Suprapubic skin (tissue), 4 donors: ENCODE measurements around the gene FADD. TPM values are rescaled to one million over a fixed set of nuclear protein-coding genes. Genes with fewer than 3 reads are reported as not detected.
A peak's percentile ranks its signal among the peaks of the same experiment; 100 is the strongest.

Source experiments
- DNase-seq, 2 donors: peaks; one replicate each; pipeline ENCODE4 v3.0.0-alpha.2; 2019; ENCODE audit warnings: low spot score in 2 of 2
- H3K27ac ChIP-seq: fragments of 200-600 bp; sonication (generic); one replicate; pipeline ENCODE4 v1.5.1; 2019
- H3K27me3 ChIP-seq: fragments of 200-600 bp; sonication (generic); one replicate; pipeline ENCODE4 v1.5.1; 2019
- H3K36me3 ChIP-seq: fragments of 200-600 bp; sonication (generic); one replicate; pipeline ENCODE4 v1.5.1; 2019
- H3K4me1 ChIP-seq: fragments of 200-600 bp; sonication (generic); one replicate; pipeline ENCODE4 v1.5.1; 2019
- H3K4me3 ChIP-seq: fragments of 200-600 bp; sonication (generic); one replicate; pipeline ENCODE4 v1.5.1; 2019; ENCODE audit warnings: mild to moderate bottlenecking
- H3K9me3 ChIP-seq: fragments of 200-600 bp; sonication (generic); one replicate; pipeline ENCODE4 v1.5.1; 2019
- EP300 ChIP-seq: sonication (generic); formaldehyde crosslinking; IDR thresholded peaks from one replicate; pipeline ENCODE4 v1.6.1; 2017; ENCODE audit warnings: antibody characterized with exemption
- POLR2A ChIP-seq, 2 donors: fragments of 450-650 bp; IDR thresholded peaks; one replicate each; pipeline ENCODE4 v1.6.1; 2017; ENCODE audit warnings: antibody characterized with exemption in 2 of 2, mild to moderate bottlenecking in 2 of 2, moderate library complexity in 2 of 2
- POLR2AphosphoS5 ChIP-seq, 3 donors: sonication (generic); formaldehyde crosslinking; IDR thresholded peaks; one replicate each; pipeline ENCODE4 v1.6.1; 2017; ENCODE audit warnings: antibody characterized with exemption in 3 of 3
- WGBS: methylation state at CpG from one replicate; pipeline ENCODE4 v1.1.5; 2018; 5-methylcytosine and 5-hydroxymethylcytosine counted together
- total RNA-seq, 4 donors: library from RNA; depleted of rRNA; stranded (reverse); fragments of >200 nt; gene quantifications; one replicate each; pipeline ENCODE4 v1.1.0, GENCODE V29; 2016
- TF ChIP-seq, protein P1 (sequence below), 2 donors: fragments of 200-600 bp in 1 of 2; fragments of 450-650 bp in 1 of 2; sonication (generic) in 1 of 2; IDR thresholded peaks; one replicate each; pipeline ENCODE4 v1.5.1; 2016 to 2019; ENCODE audit warnings: antibody characterized with exemption in 2 of 2, mild to moderate bottlenecking in 1 of 2, moderate library complexity in 1 of 2

The FADD gene
- total RNA-seq, 4 donors from 2014 or later: 12.3 to 29.3 (median 18.1) TPM

DNA sequence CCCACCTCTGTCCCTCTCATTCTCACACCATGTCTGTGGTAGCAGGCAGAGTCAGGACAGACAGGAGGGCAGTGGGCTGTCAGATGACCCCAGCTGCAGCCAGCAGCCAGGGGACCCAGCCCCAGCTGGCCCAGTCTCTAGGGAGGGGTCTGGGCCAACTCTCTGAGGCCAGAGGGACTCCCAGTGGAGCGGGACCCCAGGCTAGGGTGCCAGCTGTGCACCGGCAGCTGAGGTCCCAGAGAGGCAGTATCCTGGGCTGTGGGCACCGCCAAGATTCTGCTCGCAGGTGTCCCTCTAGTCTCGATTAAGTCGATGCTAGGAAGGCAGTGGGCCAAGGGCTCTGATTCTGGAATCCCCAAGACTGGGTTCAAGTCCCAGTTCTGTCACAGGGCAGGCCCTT, 16.7 kb upstream of the FADD start:
- H3K27ac ChIP-seq: no peak overlapping the region

DNA sequence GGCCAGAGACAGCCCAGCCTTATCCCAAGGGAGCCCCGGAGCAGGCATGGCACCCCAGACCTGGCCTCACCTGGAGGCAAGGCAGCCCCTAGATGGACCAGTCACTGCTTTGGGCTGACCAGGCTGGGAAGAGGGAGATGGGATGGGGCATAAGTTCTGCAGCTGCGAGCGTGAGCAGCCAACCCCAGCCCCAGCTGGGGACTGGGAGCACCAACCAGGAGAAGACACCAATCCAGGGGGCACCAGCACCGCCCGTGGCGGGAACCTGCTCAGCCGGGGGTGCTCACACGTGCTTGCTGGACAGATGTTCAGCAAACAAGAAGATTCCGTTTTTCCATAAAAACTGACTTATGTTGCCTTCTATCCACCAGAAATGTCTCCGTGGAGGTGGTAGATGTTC, 16.2 kb upstream of the FADD start:
- no peaks in the 10 kb centered on the region for H3K36me3 ChIP-seq
- no peak overlapping the region for H3K27ac ChIP-seq
- H3K4me3 ChIP-seq: no peak overlapping the region
- TF ChIP-seq POLR2AphosphoS5 (IDR thresholded peaks at IDR 0.05) (no peak), POLR2A (IDR thresholded peaks at IDR 0.05) (no peak), EP300 (no peak)
- TF ChIP-seq, protein P1, sequence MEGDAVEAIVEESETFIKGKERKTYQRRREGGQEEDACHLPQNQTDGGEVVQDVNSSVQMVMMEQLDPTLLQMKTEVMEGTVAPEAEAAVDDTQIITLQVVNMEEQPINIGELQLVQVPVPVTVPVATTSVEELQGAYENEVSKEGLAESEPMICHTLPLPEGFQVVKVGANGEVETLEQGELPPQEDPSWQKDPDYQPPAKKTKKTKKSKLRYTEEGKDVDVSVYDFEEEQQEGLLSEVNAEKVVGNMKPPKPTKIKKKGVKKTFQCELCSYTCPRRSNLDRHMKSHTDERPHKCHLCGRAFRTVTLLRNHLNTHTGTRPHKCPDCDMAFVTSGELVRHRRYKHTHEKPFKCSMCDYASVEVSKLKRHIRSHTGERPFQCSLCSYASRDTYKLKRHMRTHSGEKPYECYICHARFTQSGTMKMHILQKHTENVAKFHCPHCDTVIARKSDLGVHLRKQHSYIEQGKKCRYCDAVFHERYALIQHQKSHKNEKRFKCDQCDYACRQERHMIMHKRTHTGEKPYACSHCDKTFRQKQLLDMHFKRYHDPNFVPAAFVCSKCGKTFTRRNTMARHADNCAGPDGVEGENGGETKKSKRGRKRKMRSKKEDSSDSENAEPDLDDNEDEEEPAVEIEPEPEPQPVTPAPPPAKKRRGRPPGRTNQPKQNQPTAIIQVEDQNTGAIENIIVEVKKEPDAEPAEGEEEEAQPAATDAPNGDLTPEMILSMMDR (IDR thresholded peaks at IDR 0.05): no peak
- DNase-seq: no peak
- 84% methylated on average over 7 of the region's 10 CpGs for WGBS
- H3K4me1 ChIP-seq: peaks cover 16% of the 10 kb centered on the region
- H3K9me3 ChIP-seq: no peaks in the 10 kb centered on the region
- no peaks in the 10 kb centered on the region for H3K27me3 ChIP-seq

More for the DNA sequence above, 16.7 kb upstream of the FADD start:
- H3K4me1 ChIP-seq: peaks cover 14% of the 10 kb centered on the region
- H3K4me3 ChIP-seq: no peak overlapping the region
- WGBS: 90% methylated on average over 6 of the region's 6 CpGs
- H3K27me3 ChIP-seq: no peaks in the 10 kb centered on the region
- no peaks in the 10 kb centered on the region for H3K9me3 ChIP-seq
- no peaks in the 10 kb centered on the region for H3K36me3 ChIP-seq
- no peak for TF ChIP-seq POLR2A (IDR thresholded peaks at IDR 0.05)
- TF ChIP-seq, protein P1 (IDR thresholded peaks at IDR 0.05): no peak
- no peak for TF ChIP-seq POLR2AphosphoS5 (IDR thresholded peaks at IDR 0.05)
- TF ChIP-seq EP300: no peak
- DNase-seq: no peak

DNA sequence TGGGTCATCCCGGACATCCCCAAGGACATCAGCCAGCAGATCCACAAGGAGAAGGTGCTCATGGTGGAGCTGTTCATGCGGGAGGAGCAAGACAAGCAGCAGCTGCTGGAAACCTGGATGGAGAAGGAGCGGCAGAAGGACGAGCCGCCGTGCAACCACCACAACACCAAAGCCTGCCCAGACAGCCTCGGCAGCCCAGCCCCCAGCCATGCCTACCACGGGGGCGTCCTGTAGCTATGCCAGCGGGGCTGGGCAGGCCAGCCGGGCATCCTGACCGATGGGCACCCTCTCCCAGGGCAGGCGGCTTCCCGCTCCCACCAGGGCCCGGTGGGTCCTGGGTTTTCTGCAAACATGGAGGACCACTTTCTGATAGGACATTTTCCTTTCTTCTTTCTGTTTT, 15.3 kb upstream of the FADD start:
- 89% methylated on average over 13 of the region's 15 CpGs for WGBS
- H3K4me1 ChIP-seq: peaks cover 16% of the 10 kb centered on the region
- H3K36me3 ChIP-seq: no peaks in the 10 kb centered on the region
- H3K27ac ChIP-seq: no peak overlapping the region
- H3K9me3 ChIP-seq: no peaks in the 10 kb centered on the region
- H3K4me3 ChIP-seq: no peak overlapping the region
- DNase-seq: no peak
- no peak for TF ChIP-seq POLR2A (IDR thresholded peaks at IDR 0.05)
- TF ChIP-seq, protein P1 (IDR thresholded peaks at IDR 0.05): no peak
- TF ChIP-seq POLR2AphosphoS5 (IDR thresholded peaks at IDR 0.05): no peak
- no peak for TF ChIP-seq EP300
- H3K27me3 ChIP-seq: no peaks in the 10 kb centered on the region

DNA sequence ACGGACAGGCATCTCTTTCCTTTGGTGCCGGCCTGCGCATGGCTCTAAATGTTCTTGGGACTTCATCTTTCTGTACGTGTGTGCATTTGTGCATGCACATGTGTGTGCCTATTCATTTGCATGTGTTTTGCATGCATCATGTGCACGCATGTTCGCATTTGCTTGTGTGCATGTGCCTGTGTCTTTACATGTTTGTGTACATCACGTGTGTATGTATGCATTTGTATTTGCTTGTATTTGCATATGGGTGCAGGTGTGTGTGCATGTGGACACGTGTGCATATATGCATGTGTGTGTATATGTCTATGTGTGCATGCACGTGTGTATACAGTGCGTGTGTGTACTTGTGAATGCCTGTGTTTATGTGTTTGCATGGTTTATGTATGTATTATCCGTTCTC, 13.5 kb upstream of the FADD start:
- 92% methylated on average over 11 of the region's 11 CpGs for WGBS
- no peak overlapping the region for H3K4me3 ChIP-seq

DNA sequence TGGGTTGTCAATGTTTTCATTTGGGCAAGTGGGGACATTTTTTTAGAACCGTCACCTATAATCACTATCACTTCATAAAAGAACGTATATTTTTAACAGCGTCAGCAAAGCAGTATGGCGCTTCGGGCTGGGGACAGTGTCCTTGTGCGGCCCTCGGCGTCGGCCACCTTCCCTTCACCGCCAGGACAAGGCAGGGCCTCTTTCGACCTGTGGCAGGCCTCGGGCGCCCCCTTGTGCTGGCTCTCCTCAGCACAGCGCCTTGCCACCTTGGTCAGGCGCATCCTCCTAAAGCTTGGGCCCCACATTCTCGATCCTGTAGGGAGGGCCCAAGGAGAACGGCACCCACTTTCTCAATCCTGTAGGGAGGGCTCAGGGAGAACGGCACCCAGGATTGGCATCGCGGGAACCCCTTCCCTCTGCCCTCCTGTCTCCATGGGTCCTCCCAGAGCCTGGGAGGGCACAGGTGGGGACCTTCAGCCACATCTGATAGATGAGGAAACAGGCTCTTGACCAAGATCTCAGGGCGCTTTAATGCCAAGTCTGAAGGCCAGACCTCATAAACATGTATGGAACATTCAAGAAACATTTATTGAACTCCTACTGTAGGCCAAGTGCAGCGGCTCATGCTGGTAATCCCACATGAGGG, 11.5 kb upstream of the FADD start:
- no peak for TF ChIP-seq POLR2A (IDR thresholded peaks at IDR 0.05)
- no peak for TF ChIP-seq EP300
- TF ChIP-seq, protein P1 (IDR thresholded peaks at IDR 0.05): peak; percentile 64 to 85
- WGBS: 12% methylated on average over 21 of the region's 22 CpGs
- no peak for DNase-seq
- H3K36me3 ChIP-seq: no peaks in the 10 kb centered on the region
- H3K9me3 ChIP-seq: no peaks in the 10 kb centered on the region
- H3K27me3 ChIP-seq: no peaks in the 10 kb centered on the region
- no peak overlapping the region for H3K27ac ChIP-seq
- H3K4me3 ChIP-seq: no peak overlapping the region
- peaks cover 2% of the 10 kb centered on the region for H3K4me1 ChIP-seq

More for the DNA sequence above, 13.5 kb upstream of the FADD start:
- no peak for DNase-seq
- Histone ChIP-seq H3K9me3 (no peaks in the 10 kb centered on the region), H3K4me1 (peaks cover 2% of the 10 kb centered on the region), H3K36me3 (no peaks in the 10 kb centered on the region), H3K27me3 (no peaks in the 10 kb centered on the region), H3K27ac (no peak overlapping the region)
- TF ChIP-seq, protein P1 (IDR thresholded peaks at IDR 0.05): no peak
- TF ChIP-seq EP300 (no peak), POLR2A (IDR thresholded peaks at IDR 0.05) (no peak)
